GM21423 (cell line): ENCODE results near the gene ADPRS.

Experiments
- ATAC-seq: cut with Tn5 transposase; IDR thresholded peaks from one replicate; pipeline ENCODE4 v1.9.1; 2021; ENCODE audit warnings: mild to moderate bottlenecking, moderate library complexity; ENCODE audit not compliant: unreplicated experiment

The ADPRS gene

DNA sequence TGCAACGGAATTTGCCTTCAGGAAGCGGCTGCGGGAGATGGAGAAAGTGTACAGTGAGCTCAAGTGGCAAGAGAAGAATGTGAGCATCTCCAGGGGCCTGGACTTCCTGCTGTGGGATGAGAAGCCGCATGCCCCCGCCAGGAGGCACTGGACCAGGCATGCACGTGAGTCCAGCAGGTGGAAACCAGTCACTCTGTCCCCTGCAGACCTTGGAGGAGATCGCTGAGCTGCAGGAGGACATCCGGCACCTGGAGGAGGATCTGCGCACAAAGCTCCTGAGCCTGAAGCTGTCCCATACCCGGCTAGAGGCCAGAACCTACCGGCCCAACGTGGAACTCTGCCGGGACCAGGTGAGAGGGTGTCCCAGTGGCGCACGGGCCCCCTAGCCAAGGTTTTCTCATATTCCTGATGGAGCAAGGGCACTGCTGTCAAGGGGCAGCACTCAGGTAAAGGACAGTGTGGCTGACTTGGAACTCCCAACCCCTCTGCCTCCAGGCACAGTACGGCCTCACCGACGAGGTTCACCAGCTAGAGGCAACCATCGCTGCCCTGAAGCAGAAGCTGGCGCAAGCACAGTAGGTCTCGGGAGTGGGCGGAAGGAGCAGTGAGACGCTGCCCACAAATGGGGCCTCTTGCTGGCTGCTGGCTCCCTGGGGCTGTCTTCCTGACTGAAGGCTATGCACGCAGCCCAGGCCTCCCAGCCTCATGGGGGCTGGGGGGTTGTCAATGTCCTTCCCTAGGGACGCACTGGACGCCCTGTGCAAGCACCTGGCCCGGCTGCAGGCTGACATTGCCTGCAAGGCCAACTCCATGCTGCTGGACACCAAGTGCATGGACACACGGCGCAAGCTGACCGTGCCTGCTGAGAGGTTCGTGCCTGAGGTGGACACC is 1.2 kb upstream of the ADPRS start:
- no peak for ATAC-seq

DNA sequence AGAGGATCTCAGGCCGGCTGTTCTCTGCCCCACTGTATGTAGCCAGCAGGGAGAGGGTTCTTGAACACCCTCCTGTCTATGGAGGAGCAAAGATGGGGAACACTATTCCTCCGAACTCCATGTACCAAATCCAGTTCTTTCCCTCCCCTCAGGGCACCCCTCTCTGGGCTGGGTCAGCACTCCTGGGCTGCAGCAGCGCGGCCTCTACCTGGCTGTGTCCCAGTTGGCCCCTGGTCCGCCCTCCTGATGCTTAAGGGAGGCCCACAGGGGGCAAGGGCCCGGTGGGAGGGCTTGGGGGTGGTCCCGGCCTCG is 471 bp upstream of the ADPRS start:
- peak; percentile 8 for ATAC-seq

DNA sequence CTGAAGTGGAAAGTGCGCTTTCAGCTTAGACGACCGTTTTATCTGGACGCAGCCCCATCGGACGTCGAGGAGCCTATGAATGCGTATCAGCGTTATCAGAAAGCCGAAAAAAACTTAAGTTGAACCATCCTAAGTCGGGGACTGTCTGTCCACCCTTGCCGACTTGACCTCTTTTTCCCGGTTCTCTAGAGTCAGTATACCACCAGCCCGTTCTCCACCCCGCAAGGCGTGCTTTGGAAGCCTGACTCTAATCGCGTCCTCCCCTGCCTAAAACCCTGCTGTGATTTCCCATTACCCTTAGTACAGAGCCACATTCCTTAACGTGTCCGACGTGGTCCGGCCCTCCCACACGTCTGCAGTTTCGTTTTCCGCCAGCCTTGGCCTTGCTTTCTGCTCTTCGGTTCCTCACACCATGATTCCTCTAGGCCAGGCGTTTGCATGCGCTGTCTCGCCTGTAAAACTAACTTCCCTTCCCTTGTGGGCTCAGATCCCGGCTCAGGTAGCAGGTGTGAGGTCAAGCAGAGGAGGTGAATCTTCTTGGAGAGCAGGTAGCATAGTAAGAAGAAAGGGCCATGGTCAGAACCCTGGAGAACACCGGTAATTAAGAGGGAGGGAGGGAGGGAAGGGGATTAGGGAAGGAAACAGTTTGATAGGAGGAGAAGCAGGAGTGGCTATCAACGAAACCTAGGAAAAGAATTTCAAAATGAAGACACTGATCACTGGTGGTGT is 865 bp downstream of the ADPRS start:
- no peak for ATAC-seq

DNA sequence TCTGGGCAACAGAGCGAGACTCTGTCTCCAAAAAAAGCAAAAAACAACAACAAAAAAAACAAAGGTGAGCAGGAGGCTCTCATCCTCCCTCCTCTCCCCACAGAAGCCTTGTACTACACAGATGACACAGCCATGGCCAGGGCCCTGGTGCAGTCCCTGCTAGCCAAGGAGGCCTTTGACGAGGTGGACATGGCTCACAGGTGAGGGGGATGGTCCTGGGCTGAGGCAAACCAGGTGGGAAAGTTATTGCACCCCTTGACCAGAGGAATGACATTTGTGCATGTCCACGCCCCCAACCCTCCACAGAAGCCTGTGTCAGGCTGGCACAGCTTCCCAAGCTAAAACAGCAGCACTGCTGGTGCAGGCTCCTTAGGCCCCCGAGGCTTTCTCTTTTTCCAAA is 2.4 kb downstream of the ADPRS start:
- ATAC-seq = no peak

DNA sequence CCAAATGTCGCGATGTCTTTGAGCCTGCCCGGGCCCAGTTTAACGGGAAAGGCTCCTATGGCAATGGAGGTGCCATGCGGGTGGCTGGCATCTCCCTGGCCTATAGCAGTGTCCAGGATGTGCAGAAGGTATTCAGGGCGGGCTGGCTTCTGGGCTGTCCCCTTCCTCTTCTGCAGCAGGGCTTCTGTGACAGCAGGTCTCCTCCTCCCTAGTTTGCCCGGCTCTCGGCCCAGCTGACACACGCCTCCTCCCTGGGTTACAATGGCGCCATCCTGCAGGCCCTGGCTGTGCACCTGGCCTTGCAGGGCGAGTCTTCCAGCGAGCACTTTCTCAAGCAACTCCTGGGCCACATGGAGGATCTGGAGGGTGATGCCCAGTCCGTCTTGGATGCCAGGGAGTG is 3.0 kb downstream of the ADPRS start:
- no peak for ATAC-seq

DNA sequence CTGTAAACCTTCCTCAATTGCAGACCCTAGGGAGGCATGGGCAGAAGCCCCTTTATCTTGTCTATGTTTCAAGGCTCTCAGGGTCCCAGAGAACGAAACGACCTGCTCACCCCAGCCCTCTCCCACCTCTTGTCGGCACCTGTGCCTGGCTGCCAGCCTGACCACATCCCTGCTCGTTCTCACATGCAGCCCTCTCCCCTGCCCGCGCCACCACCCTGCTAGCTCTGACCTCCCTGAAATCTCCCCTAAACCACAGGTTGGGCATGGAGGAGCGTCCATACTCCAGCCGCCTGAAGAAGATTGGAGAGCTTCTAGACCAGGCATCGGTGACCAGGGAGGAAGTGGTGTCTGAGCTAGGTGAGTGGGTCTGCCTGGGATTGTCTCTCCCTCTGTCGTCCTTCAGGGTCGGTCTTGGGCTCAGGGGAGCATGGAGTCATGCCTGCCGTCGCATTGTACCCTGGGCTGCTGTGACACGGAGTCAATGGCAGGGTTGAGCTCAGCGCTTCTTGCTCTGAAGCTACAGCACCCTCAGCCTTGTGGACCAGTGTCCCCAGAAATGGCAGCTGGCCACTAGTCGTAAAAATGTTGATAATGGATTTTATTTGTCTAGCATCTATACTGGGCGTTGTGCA is 3.6 kb downstream of the ADPRS start:
- ATAC-seq = no peak

DNA sequence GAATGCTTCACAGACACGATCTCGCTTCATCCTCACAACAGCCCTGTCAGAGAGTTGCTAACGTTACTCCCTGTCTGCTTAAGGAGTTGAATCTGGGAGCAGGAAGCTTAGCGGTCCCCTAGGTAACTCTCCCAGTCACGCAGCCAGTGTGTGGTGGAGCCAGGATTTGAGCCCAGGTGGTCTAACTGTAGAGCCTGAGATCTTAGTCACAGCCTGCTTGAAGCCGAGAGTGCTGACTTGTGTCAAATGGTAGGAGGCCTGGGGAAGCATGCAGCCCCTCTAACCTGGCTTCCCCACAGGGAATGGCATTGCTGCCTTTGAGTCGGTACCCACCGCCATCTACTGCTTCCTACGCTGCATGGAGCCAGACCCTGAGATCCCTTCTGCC is 4.1 kb downstream of the ADPRS start:
- ATAC-seq = no peak

DNA sequence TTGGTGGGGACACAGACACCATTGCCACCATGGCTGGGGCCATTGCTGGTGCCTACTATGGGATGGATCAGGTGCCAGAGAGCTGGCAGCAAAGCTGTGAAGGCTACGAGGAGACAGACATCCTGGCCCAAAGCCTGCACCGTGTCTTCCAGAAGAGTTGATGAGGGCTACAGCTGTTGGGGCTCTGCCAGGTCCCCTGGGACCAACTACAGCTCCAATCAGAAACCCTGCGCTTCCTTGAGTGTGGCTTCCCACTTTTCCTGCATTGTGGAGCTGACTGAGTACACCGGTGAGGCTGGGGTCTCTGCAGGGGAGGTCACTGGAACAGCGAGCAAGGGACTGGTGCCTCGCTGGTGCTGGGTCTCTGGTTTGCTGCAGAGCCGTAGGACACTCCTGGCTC is 4.5 kb downstream of the ADPRS start:
- no peak for ATAC-seq

DNA sequence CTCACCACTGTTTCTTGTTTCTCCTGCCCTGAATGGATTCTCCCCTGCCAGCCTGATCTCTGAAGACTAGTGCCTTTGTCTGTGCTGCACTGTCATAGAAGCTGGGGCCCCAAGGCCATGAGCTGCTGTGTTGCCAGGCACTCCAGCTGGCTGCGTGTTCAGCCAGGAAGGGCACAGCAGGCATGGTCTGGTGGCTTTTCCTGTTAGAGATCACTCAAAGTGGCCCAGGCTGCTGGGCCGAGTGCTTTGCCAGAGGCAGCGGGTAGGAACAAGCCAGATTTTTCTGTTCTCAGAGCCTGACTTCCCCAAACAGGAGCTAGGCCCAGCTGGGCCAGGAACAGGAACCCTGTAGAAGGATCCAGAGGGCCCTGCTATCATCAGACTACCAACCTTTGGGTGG is 5.2 kb downstream of the ADPRS start:
- no peak for ATAC-seq

DNA sequence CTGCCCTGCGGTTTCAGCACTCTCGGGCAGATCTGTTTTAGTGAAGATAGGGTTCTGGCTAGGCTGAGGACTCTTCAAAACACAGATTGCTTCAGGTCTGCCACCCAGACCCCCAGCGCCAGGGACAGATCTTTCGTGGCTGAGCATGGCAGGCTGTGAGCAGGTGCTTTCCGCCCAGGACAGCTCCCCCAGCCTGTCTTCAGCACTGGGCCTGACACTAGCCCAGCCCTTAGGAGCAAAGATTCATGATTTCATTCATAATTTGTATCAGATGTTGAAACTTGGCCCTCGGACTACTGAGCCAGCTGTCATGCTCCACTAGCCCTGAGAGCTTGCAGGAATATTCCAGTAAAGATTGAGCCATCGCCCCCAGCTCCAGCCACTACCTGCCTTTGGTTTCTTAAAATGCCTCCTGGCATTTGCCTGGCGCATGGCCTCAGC is 5.9 kb downstream of the ADPRS start:
- ATAC-seq = no peak

DNA sequence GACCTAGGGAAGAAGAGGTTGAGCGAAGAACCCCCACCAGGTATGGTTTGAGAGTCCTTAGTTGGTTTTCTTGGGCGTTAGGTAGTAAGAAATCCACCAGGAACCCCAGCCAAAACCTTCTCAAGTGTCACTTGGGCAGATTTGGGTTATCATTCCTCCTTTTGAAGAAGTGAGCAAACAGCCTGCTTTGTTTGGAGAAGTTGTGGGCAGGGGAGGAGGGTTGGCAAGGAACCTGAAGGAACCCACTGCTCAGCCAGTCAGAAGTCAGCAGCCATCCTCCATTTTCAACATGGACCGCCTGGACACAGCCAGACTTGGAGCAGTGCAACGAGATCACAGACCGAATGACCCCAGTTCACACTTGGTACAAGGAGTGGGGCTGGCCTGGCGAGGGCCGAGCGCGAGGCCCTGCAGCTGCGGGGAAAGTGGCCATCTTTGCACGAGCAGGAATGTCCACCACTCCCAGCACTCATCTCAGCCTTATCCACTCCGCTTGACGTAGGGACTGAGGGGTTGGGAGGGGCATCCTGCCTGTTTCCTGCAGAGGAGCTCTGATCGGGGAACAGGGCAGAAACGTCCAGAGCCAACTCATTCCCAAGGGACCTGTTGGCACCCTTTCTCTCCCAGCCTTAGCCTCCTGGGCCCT is 7.2 kb downstream of the ADPRS start:
- no peak for ATAC-seq

DNA sequence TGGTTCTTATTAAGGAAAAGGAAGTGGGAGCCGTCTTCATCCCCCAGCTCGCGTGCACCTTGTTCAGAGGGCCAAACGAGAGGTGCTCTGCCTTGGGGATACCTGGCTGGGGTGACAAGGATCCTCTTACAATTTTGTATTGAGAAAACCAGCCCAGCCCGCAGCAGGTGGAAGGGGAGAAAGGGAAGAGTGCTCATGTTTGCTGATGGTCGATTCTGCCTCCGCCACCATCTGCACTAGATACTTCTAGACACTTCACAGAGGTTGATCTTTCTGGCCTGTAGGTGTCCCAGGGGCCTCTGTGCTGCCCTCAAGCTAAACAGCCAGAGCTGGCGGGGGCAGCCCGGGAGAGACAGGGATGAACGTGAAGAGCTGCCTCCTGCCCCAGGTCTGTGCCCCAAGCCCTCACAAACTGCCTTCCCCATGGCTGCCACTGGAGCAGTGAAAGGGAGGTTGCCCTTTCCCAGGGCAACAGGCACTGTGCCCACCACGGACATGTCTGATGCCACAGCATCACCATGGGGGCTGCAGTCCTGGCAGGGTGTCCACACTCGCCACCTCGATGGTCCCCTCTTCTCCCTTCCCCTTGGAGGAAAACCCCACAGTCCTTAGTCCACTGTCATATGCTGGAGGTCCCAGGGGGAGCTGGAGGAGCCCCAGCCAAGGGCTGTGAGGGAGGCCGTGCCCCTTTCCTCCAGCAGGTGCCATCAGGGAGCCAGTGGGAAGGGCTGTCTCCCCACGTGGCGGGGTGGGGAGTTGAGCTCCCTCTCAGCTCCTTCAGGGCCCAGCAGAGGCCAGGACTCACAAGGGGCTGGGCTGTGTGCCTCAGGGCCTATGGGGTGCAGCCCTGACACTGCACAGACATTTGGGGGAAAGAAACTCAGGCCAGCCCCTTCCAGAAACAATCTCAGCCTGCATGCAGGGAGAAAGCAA is 8.1 kb downstream of the ADPRS start:
- no peak for ATAC-seq

DNA sequence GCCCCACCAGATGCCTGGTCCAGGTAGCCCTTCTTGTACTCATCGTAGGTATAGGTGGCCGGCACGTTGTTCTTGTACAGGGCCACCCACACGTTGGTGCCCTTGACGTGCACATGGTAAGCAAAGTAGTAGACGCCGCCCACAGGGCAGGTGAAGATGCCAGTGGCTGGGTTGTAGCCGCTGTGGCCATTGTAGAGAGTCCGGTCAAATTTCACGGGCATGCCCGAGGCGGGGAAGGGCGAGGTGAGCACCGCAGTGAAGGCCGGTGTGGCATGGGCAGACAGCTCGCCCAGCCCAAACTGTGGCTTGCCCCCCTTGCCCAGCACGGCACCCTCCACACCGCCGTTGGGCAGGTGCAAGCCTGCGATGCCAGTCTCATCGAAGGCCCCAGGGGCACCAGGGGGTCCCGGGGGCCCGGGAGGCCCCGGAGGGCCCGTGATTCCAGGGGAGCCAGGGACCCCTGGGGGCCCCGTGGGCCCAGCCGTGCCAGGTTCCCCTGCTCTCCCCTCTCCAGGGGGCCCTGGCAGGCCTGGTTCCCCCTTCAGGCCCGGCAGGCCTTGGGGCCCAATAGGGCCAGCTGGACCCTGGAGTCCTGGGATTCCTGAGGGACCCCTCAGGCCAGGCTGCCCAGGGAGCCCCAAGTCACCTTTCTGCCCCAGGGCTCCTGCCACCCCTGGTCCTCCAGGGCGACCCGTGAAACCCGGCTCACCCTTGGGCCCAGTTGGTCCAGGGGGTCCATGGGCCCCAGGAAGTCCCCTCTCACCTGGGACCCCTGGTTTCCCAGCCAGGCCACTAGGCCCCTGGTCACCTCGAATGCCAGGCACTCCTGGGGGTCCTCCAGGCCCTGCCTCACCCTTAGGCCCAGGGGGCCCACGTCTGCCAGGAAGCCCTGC is 9.2 kb downstream of the ADPRS start:
- ATAC-seq = no peak

DNA sequence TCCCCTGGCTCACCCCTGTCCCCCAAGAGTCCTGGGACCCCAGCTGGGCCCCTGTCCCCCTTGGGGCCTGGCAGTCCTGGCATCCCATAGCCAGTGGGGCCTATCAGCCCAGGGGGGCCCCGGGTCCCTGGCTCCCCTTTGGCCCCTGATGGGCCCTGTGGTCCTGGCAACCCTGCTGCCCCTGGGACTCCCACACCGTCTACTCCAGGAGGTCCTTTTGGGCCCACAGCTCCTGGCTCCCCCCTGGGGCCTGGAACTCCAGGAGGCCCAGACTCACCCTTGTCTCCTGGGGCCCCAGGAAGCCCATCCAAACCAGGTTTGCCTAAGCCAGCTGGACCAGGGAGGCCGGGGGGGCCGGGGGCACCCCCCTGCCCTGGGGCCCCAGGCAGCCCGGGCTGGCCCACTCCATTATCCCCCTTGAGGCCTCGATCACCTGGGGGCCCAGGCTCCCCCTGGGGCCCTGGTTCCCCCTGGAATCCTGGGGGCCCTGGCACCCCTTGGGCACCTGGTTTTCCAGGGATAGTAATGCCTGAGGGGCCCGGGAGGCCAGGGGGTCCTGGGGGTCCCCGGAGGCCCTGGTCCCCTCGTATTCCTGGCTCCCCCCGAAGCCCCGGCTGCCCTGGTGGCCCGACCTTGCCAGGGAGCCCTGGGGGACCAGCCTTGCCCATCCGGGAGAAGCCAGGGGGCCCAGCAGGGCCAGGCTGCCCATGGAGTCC is 10.1 kb downstream of the ADPRS start:
- ATAC-seq = no peak

DNA sequence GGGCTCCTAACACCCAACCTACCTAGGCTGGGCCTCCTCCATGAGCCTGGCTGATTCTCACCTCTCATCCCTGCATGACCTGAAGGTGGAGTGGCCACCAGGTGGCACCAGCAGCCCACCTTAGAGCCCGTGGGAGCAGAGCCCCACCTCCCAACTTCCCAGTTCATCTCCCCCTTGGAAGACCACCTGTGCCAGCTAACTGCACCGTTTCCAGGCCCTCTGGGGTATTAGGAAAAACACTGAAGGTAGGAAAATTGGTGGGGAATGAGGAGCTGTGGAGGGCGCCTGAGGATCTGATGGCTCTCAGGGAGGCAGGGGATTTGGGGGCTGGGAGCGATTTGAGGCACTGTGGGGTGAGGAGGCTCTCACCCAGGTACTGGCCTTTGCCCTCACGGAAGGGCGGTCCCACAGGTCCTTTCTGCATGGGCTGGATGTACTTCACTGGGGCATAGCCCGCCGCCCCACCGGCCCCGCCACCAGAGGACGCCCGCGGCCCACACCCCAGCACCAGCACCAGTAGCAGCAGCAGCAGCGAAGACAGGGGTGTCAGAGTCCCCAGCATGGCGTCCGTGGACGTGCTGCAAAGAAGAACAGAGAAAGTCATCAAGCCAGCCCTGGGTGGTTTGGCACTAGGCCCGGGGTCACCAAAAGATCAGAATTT is 11.1 kb downstream of the ADPRS start:
- ATAC-seq = no peak

DNA sequence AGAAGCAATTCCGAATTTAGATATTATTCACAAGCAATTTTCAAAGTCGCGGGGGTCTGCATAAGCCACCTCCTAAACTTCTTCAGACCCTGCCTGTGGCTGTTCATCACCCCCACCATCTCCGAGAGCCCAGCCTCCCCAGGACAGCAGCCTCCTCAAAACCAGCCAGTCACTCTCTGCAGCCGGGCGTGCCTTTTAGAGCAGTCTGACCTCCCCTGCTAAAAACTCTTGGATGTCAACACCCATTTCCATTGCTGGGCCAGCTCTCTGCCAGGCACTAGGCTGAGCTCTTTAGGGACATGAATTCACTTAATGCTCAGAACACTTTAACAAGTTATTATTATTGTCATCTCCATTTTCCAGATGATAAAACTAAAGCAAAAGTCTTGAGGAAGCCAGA is 11.7 kb downstream of the ADPRS start:
- no peak for ATAC-seq

DNA sequence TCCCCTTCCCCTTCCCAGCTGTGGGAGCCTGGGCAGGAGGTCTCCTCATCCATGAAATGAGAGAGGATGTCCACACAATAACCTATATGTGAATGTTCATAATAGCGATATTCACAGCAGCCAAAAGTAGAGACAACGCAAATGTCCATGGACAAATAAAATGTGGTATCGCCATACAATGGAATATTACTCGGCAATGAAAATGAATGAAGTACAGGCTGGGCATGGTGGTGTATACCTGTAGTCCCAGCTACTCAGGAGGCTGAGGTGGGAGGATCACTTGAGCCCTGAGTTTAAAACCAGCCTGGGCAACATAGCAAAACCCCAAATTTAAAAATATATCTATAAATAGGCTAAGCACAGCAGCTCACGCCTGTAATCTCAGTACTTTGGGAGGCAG is 12.9 kb downstream of the ADPRS start:
- ATAC-seq = no peak

DNA sequence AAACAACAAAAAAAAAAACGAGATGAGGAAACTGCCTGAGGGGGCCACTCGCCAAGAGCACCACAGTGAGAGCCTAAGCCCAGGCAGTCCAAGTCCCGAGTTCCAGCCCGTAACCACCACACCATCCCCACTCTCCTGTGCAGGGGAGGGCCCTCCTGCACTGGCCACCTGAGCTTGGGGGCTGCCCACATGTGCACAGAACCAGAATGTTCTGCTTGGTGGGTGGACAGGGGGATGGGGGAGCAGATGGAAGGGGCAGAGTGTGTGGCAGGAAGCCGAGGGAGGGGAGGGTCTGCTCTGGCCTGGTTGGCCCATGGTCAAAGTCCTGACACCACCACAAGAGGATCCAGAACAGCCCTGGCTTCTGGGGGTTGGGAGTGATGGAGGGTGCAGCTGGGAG is 17.6 kb downstream of the ADPRS start:
- ATAC-seq = no peak
